GM23338 (cell line): ENCODE data around the gene MAMLD1.

Experiments
- CREB1 ChIP-seq: fragments of 250-450 bp; sonication (Bioruptor Pico); IDR thresholded peaks from 2 replicates; pipeline ENCODE4 v1.5.0; 2020; ENCODE audit warnings: low read depth, mild to moderate bottlenecking, moderate library complexity
- EZH2 ChIP-seq: fragments of 200-600 bp; sonication (generic); IDR thresholded peaks from one replicate; pipeline ENCODE4 v1.8.0; 2017; ENCODE audit warnings: antibody characterized with exemption, mild to moderate bottlenecking, low read depth; ENCODE audit not compliant: unreplicated experiment
- EZH2phosphoT487 ChIP-seq: fragments of 200-600 bp; sonication (generic); IDR thresholded peaks from one replicate; pipeline ENCODE4 v1.8.1; 2018; ENCODE audit warnings: antibody characterized with exemption; ENCODE audit not compliant: unreplicated experiment
- NANOG ChIP-seq: IDR thresholded peaks from 2 replicates; pipeline ENCODE4 v1.6.1; 2016; ENCODE audit warnings: antibody characterized with exemption, borderline replicate concordance
- POLR2AphosphoS5 ChIP-seq: IDR thresholded peaks from 2 replicates; pipeline ENCODE4 v1.6.1; 2016; ENCODE audit warnings: antibody characterized with exemption, low read depth
- TF ChIP-seq, protein P1 (sequence below): IDR thresholded peaks from one replicate; pipeline ENCODE4 v1.6.1; 2018; ENCODE audit warnings: antibody characterized with exemption; ENCODE audit not compliant: unreplicated experiment
- TF ChIP-seq, protein P2 (sequence below), 2 experiments: fragments of 200-600 bp in 1 of 2; sonication (generic) in 1 of 2; conservative IDR thresholded peaks; 2 replicates each; pipeline versions ENCODE4 v1.5.1 to v1.6.1; 2016 to 2017; ENCODE audit warnings: antibody characterized with exemption in 2 of 2, low read depth in 2 of 2, mild to moderate bottlenecking in 2 of 2, moderate library complexity in 1 of 2
- TF ChIP-seq, protein P3 (sequence below): fragments of 250-450 bp; sonication (Bioruptor Pico); IDR thresholded peaks from 2 replicates; pipeline ENCODE4 v1.5.0; 2020; ENCODE audit warnings: mild to moderate bottlenecking, moderate library complexity

DNA sequence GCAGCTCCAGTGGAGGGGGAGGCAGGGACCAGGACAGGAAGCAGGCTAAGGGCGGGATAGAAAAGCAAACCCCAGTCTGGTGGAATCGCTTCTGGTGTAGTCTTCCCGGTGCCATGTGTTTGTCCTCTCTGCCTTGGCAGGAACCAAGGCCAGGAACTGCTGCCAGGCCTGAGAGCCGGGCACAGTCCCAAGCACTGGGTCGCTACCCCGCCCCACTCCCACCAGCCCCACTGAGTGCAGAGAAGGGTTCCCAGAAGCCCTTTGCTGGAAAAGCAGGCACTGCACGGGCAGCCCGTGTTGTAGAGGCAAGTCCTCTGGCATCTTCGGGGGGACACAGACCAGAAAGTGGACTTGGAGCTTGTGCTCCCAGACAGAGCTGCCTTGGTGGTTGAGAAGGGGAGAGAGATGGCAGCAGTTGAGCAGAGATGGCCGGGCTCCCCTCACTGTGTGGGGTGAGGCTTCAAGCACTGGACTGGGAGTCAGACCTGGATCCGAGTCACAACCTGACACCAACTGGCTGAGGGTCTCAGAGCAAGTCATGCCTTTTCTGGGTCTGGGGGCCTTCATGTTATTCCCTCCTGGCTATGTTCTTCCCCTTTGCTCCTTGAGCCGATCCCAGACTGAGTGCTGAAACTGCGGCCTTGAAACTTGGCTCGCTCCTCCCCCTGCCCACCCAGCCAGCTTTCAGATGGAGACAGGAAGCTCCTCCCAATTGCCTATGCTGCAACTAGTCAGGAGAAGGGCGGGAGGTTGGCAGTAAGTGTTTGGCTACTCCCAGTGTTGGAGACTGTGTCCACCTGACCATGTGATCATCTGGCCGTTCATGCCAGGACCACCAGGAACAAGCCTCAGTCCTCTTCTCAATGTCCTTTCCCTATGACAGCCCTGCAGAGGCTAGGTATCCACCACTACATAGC lies 145.6 kb downstream of the MAMLD1 start:
- TF ChIP-seq POLR2AphosphoS5 (no peak; the same call in 1 of the 2 replicates), EZH2 (no peak), EZH2phosphoT487 (no peak), CREB1 (CRISPR knock-in tag) (no peak), NANOG (no peak)
- TF ChIP-seq, protein P1, sequence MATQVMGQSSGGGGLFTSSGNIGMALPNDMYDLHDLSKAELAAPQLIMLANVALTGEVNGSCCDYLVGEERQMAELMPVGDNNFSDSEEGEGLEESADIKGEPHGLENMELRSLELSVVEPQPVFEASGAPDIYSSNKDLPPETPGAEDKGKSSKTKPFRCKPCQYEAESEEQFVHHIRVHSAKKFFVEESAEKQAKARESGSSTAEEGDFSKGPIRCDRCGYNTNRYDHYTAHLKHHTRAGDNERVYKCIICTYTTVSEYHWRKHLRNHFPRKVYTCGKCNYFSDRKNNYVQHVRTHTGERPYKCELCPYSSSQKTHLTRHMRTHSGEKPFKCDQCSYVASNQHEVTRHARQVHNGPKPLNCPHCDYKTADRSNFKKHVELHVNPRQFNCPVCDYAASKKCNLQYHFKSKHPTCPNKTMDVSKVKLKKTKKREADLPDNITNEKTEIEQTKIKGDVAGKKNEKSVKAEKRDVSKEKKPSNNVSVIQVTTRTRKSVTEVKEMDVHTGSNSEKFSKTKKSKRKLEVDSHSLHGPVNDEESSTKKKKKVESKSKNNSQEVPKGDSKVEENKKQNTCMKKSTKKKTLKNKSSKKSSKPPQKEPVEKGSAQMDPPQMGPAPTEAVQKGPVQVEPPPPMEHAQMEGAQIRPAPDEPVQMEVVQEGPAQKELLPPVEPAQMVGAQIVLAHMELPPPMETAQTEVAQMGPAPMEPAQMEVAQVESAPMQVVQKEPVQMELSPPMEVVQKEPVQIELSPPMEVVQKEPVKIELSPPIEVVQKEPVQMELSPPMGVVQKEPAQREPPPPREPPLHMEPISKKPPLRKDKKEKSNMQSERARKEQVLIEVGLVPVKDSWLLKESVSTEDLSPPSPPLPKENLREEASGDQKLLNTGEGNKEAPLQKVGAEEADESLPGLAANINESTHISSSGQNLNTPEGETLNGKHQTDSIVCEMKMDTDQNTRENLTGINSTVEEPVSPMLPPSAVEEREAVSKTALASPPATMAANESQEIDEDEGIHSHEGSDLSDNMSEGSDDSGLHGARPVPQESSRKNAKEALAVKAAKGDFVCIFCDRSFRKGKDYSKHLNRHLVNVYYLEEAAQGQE: no peak
- TF ChIP-seq, protein P2, sequence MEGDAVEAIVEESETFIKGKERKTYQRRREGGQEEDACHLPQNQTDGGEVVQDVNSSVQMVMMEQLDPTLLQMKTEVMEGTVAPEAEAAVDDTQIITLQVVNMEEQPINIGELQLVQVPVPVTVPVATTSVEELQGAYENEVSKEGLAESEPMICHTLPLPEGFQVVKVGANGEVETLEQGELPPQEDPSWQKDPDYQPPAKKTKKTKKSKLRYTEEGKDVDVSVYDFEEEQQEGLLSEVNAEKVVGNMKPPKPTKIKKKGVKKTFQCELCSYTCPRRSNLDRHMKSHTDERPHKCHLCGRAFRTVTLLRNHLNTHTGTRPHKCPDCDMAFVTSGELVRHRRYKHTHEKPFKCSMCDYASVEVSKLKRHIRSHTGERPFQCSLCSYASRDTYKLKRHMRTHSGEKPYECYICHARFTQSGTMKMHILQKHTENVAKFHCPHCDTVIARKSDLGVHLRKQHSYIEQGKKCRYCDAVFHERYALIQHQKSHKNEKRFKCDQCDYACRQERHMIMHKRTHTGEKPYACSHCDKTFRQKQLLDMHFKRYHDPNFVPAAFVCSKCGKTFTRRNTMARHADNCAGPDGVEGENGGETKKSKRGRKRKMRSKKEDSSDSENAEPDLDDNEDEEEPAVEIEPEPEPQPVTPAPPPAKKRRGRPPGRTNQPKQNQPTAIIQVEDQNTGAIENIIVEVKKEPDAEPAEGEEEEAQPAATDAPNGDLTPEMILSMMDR (conservative IDR thresholded peaks at IDR 0.05; ENCODE audit: low read depth in 2 of 2): no peak
- TF ChIP-seq, protein P3, sequence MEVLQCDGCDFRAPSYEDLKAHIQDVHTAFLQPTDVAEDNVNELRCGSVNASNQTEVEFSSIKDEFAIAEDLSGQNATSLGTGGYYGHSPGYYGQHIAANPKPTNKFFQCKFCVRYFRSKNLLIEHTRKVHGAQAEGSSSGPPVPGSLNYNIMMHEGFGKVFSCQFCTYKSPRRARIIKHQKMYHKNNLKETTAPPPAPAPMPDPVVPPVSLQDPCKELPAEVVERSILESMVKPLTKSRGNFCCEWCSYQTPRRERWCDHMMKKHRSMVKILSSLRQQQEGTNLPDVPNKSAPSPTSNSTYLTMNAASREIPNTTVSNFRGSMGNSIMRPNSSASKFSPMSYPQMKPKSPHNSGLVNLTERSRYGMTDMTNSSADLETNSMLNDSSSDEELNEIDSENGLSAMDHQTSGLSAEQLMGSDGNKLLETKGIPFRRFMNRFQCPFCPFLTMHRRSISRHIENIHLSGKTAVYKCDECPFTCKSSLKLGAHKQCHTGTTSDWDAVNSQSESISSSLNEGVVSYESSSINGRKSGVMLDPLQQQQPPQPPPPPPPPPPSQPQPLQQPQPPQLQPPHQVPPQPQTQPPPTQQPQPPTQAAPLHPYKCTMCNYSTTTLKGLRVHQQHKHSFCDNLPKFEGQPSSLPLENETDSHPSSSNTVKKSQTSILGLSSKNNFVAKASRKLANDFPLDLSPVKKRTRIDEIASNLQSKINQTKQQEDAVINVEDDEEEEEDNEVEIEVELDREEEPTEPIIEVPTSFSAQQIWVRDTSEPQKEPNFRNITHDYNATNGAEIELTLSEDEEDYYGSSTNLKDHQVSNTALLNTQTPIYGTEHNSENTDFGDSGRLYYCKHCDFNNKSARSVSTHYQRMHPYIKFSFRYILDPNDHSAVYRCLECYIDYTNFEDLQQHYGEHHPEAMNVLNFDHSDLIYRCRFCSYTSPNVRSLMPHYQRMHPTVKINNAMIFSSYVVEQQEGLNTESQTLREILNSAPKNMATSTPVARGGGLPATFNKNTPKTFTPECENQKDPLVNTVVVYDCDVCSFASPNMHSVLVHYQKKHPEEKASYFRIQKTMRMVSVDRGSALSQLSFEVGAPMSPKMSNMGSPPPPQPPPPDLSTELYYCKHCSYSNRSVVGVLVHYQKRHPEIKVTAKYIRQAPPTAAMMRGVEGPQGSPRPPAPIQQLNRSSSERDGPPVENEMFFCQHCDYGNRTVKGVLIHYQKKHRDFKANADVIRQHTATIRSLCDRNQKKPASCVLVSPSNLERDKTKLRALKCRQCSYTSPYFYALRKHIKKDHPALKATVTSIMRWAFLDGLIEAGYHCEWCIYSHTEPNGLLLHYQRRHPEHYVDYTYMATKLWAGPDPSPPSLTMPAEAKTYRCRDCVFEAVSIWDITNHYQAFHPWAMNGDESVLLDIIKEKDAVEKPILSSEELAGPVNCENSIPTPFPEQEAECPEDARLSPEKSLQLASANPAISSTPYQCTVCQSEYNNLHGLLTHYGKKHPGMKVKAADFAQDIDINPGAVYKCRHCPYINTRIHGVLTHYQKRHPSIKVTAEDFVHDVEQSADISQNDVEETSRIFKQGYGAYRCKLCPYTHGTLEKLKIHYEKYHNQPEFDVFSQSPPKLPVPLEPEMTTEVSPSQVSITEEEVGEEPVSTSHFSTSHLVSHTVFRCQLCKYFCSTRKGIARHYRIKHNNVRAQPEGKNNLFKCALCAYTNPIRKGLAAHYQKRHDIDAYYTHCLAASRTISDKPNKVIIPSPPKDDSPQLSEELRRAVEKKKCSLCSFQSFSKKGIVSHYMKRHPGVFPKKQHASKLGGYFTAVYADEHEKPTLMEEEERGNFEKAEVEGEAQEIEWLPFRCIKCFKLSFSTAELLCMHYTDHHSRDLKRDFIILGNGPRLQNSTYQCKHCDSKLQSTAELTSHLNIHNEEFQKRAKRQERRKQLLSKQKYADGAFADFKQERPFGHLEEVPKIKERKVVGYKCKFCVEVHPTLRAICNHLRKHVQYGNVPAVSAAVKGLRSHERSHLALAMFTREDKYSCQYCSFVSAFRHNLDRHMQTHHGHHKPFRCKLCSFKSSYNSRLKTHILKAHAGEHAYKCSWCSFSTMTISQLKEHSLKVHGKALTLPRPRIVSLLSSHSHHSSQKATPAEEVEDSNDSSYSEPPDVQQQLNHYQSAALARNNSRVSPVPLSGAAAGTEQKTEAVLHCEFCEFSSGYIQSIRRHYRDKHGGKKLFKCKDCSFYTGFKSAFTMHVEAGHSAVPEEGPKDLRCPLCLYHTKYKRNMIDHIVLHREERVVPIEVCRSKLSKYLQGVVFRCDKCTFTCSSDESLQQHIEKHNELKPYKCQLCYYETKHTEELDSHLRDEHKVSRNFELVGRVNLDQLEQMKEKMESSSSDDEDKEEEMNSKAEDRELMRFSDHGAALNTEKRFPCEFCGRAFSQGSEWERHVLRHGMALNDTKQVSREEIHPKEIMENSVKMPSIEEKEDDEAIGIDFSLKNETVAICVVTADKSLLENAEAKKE (CRISPR knock-in tag): no peak
